Ascending aorta (tissue), 2 donors: ENCODE measurements around the gene C19orf25. TPM values are rescaled to one million over a fixed set of nuclear protein-coding genes. Genes with fewer than 3 reads are reported as not detected.

Source experiments
- DNase-seq, 2 donors: peaks; one replicate each; pipeline ENCODE4 v3.0.0-alpha.2; 2019; ENCODE audit warnings: low spot score in 2 of 2
- H3K27ac ChIP-seq, 2 donors: fragments of 200-600 bp; sonication (generic); one replicate each; pipeline ENCODE4 v1.5.1; 2016 to 2017; ENCODE audit warnings: mild to moderate bottlenecking in 1 of 2
- H3K27me3 ChIP-seq: fragments of 200-600 bp; sonication (generic); one replicate; pipeline ENCODE4 v1.5.1; 2017
- H3K36me3 ChIP-seq, 2 donors: fragments of 200-600 bp; sonication (generic); one replicate each; pipeline ENCODE4 v1.5.1; 2016
- H3K4me1 ChIP-seq, 2 donors: fragments of 200-600 bp; sonication (generic); one replicate each; pipeline ENCODE4 v1.5.1; 2016 to 2017; ENCODE audit warnings: mild to moderate bottlenecking in 1 of 2
- H3K4me3 ChIP-seq, 2 donors: fragments of 200-600 bp; sonication (generic); one replicate each; pipeline ENCODE4 v1.5.1; 2016 to 2017; ENCODE audit warnings: mild to moderate bottlenecking in 1 of 2
- H3K9me3 ChIP-seq, 2 donors: fragments of 200-600 bp; sonication (generic); one replicate each; pipeline ENCODE4 v1.5.1; 2016
- intact Hi-C: fragments of 100-400 bp; cut with DNase I; formaldehyde crosslinking; loops from one replicate; pipeline ENCODE4 v1.15.1; 2023
- total RNA-seq: library from RNA; depleted of rRNA; stranded (reverse); fragments of >200 nt; gene quantifications from one replicate; pipeline ENCODE4 v1.1.0, GENCODE V29; 2016
- TF ChIP-seq, protein P1 (sequence below), 3 experiments: fragments of 200-600 bp in 2 of 3; fragments of 450-650 bp in 1 of 3; sonication (generic) in 2 of 3; IDR thresholded peaks; one replicate each; pipeline ENCODE4 v1.5.1; 2016 to 2019; ENCODE audit warnings: antibody characterized with exemption in 3 of 3, mild to moderate bottlenecking in 1 of 3, moderate library complexity in 1 of 3

C19orf25 gene
- total RNA-seq, 1 donor from 2014 or later, result 32.7 TPM

DNA sequence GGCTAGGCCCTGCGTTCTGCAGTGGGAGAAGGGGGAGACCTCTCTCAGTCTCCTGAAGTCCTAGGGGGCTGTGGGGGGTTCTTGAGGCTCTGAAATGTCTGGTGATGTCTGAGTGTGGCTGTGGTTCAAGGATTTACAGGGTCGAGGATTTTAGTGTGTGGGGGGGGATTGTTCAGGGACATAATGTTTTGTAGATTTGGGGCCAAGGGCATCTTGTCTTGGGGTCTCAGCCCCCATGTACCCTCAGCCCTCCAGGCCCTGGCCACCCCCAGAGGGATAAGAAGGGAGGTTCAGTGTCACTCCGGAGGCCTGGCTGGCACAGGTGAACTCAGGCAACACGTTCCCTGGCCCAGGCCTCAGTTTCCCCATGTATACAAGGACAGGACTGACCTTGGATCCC is 31.5 kb downstream of the C19orf25 start:
- peaks cover 11 to 14% of the 10 kb centered on the region in 2 donors for H3K4me1 ChIP-seq
- peaks cover 0 to 4% of the 10 kb centered on the region in 2 donors for H3K36me3 ChIP-seq
- intact Hi-C loops, result no loop called here
- H3K9me3 ChIP-seq, result no peaks in the 10 kb centered on the region
- peaks cover 48% of the 10 kb centered on the region for H3K27me3 ChIP-seq
- TF ChIP-seq, protein P1, sequence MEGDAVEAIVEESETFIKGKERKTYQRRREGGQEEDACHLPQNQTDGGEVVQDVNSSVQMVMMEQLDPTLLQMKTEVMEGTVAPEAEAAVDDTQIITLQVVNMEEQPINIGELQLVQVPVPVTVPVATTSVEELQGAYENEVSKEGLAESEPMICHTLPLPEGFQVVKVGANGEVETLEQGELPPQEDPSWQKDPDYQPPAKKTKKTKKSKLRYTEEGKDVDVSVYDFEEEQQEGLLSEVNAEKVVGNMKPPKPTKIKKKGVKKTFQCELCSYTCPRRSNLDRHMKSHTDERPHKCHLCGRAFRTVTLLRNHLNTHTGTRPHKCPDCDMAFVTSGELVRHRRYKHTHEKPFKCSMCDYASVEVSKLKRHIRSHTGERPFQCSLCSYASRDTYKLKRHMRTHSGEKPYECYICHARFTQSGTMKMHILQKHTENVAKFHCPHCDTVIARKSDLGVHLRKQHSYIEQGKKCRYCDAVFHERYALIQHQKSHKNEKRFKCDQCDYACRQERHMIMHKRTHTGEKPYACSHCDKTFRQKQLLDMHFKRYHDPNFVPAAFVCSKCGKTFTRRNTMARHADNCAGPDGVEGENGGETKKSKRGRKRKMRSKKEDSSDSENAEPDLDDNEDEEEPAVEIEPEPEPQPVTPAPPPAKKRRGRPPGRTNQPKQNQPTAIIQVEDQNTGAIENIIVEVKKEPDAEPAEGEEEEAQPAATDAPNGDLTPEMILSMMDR (IDR thresholded peaks at IDR 0.05), result no peak
- H3K4me3 ChIP-seq, result no peak overlapping the region
- no peak for DNase-seq
- H3K27ac ChIP-seq, result no peak overlapping the region

DNA sequence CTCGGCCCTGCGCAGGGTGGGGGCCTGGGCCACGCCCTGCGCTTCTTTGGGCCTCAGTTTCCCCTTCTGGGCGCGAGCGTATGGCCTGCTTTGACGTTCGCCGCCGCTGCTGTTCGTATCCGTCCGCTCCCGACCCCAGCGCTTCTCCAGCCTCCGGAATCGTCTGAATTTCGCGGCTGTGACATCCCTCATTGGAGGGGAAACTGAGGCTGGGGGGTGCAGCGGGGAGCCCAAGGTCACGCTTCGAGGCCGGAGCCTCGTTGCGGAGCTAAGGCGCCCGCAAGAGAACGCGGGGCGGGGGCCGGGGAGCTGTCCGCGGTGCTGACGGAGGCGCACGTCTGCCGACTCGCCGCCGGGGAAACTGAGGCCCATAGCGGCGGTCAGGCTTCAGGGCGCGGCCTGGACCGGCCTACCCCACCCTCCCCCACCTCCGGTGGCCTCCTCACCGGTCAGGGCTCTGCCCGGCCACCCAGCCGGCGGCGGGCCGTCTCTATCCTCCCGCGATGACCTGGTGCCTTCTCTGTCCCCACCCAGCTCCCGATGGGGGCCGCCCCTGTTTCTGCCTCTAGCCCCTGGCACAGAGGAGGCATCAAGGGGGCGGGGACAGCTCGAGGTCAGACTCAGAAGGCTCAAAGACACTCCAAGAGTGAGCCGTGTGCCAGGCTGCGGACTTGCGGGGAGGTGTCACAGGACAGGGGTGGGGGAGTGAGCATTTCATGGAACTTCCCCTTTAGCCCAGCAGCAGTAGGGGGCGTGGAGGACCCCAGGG is 32.1 kb downstream of the C19orf25 start:
- peaks cover 11 to 14% of the 10 kb centered on the region in 2 donors for H3K4me1 ChIP-seq
- H3K36me3 ChIP-seq, result peaks cover 0 to 10% of the 10 kb centered on the region in 2 donors
- TF ChIP-seq, protein P1 (IDR thresholded peaks at IDR 0.05), result no peak
- H3K9me3 ChIP-seq, result no peaks in the 10 kb centered on the region
- no peak overlapping the region for H3K27ac ChIP-seq
- peak overlapping the region; percentile 33 to 39 for H3K4me3 ChIP-seq
- intact Hi-C loops, result no loop called here
- DNase-seq, result no peak
- H3K27me3 ChIP-seq, result peaks cover 48% of the 10 kb centered on the region

DNA sequence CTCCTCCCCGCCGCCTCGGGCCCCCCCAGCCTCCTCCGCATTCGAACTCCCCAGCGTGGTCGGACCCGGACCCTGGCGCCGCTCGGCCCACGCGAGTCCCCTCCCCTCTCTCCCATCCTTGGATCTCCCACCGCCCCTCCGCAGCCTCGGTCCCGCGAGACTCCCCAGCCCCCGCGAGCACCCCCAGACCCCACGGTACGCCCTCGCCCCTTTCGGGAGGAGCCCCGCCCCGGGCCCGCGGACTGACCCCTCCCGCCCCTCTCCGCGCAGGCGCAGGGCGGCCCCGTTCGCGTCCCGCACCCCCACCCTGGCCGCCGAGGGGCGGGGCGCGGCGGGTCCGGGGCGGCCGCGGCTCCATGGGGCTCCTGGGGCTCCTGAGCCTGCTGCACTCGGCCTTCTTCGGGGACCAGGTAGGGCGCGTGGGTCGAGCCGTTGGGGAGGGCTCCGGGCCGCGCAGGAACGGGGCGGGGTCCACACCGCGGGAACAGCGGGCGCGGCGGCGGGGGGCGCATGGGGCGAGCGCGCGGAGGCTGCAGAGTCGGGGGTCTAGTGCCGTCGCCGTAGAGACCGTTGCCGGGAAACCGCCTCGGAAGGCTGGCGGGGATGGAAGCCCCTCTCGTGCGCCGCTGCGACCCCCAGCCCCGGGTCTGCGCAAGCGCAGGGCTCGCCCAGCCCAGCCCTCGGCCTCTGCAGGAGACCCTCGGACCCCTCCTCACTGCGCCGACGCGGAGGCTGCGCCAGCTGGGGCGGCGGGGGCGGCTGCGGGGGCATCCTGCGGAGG is 32.9 kb downstream of the C19orf25 start:
- DNase-seq, result no peak
- Histone ChIP-seq H3K27me3 (peaks cover 41% of the 10 kb centered on the region), H3K27ac (no peak overlapping the region), H3K4me1 (peaks cover 11 to 14% of the 10 kb centered on the region in 2 donors), H3K9me3 (no peaks in the 10 kb centered on the region), H3K36me3 (peaks cover 3 to 17% of the 10 kb centered on the region in 2 donors), H3K4me3 (peak overlapping the region; percentile 33 to 39)
- TF ChIP-seq, protein P1 (IDR thresholded peaks at IDR 0.05), result no peak
- intact Hi-C loops, result no loop called here

DNA sequence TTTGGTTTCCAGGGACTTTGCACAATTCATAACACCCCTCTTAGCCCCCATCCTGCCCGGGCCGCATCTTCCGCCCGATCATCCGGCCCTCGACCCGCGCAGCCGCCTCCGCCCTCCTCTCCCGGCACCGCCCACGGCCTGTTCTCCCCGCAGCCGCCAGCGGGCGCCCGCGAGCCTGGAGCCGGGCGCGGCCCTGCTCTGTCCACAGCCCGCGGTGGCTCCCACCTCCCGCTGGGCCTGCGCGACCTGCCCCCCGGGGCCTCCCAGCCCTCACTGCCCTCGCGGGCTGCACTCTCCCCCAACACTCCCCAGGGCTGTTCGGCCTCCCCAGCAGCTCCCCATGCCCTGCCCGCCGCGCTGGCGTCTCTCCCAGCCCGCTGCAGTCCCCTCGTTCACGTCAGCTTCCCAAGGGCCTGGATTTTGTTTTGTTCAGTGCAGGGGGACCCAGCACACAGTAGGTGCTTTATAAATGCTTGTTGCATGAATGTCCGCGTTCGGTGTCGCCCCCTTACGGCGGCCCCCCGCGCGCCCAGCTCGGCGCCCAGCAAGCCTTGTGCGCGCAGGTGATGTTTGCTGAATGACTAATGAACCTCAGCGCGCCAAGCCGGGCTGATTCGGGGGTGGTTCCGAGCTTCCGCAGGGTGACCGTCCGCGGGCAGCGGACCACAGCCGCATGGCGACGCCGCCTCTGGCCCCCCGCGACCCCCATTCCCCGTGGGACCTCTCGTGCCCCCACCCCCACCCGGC is 33.7 kb downstream of the C19orf25 start:
- Histone ChIP-seq H3K27ac (no peak overlapping the region), H3K4me1 (peaks cover 11 to 17% of the 10 kb centered on the region in 2 donors), H3K9me3 (no peaks in the 10 kb centered on the region), H3K27me3 (peaks cover 33% of the 10 kb centered on the region), H3K4me3 (peak overlapping the region; percentile 33 to 40), H3K36me3 (peaks cover 11 to 25% of the 10 kb centered on the region in 2 donors)
- peak in 1 of 2 donors; percentile 76 for DNase-seq
- intact Hi-C loops, result no loop called here
- TF ChIP-seq, protein P1 (IDR thresholded peaks at IDR 0.05), result peak; percentile 71 to 87 (median 80)

DNA sequence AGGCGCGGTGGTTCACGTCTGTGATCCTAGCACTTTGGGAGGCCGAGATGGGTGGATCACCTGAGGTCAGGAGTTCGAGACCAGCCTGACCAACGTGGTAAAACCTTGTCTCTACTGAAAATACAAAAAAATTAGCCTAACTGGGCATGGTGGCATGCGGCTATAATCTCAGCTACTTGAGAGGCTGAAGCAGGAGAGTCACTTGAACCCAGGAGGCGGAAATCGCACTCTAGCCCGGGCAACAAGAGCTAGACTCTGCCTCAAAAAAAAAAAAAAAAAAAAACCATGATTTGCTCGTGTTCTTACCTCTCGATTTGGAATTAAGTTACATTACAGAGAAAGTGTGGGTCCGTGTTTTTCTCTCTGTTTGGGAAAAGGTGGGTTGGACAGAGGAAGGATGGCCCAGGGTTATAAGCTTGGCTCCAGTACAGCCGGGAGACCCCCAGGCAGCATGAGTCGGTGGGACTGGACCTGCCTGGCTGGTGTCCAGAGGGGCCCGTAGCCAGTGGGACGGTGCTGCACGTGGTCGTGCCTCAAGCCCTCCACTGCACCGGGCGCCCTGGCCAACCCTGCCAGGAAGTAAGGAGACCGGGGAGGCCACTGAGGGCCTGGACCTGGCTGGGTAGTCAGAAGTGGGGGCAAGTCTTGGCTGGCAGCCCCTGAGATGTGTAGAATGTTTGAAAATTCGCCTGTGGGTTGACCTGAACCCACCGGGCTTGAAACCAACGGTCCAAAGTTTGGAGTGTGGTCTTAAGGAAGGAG is 37.2 kb downstream of the C19orf25 start:
- H3K9me3 ChIP-seq, result no peaks in the 10 kb centered on the region
- intact Hi-C loops, result no loop called here
- H3K4me3 ChIP-seq, result no peak overlapping the region
- TF ChIP-seq, protein P1 (IDR thresholded peaks at IDR 0.05), result no peak
- no peak for DNase-seq
- H3K36me3 ChIP-seq, result peaks cover 20 to 37% of the 10 kb centered on the region in 2 donors
- H3K27ac ChIP-seq, result no peak overlapping the region
- H3K27me3 ChIP-seq, result peaks cover 15% of the 10 kb centered on the region
- H3K4me1 ChIP-seq, result peaks cover 19 to 29% of the 10 kb centered on the region in 2 donors
